Activated CD4-positive, alpha-beta T cell treated with anti-CD3 and anti-CD28 coated beads, Interleukin-2, amount 10 ng/mL, durations not matched to agents 7 days and 5 days (primary cell): ENCODE results near the gene RREB1. TPM values are rescaled to one million over a fixed set of nuclear protein-coding genes. Genes with fewer than 3 reads are reported as not detected.

Source experiments
- CTCF ChIA-PET: fragments of 350-600 bp; sonication (Branson Sonifier 250); formaldehyde crosslinking; loops from one replicate; lab custom pipeline; 2021; ENCODE audit warnings: antibody characterized with exemption; lab: Charles Lee
- POLR2A ChIA-PET: fragments of 350-600 bp; sonication (Branson Sonifier 250); formaldehyde crosslinking; loops from one replicate; lab custom pipeline; 2021; ENCODE audit warnings: antibody characterized with exemption; lab: Charles Lee
- DNase-seq: peaks from one replicate; pipeline ENCODE4 v3.0.0-alpha.2; 2020
- H3K27ac Mint-ChIP-seq: one replicate; pipeline ENCODE4 v1.8.0; 2021; ENCODE audit warnings: mild to moderate bottlenecking, moderate library complexity, mixed read lengths
- H3K27me3 Mint-ChIP-seq: one replicate; pipeline ENCODE4 v1.8.0; 2021; ENCODE audit warnings: mixed read lengths
- H3K36me3 Mint-ChIP-seq: one replicate; pipeline ENCODE4 v1.8.0; 2021; ENCODE audit warnings: low read depth, mixed read lengths
- H3K4me1 Mint-ChIP-seq: one replicate; pipeline ENCODE4 v1.8.0; 2021; ENCODE audit warnings: mixed read lengths
- H3K4me3 Mint-ChIP-seq: one replicate; pipeline ENCODE4 v1.8.0; 2021; ENCODE audit warnings: mild to moderate bottlenecking, moderate library complexity, mixed read lengths
- H3K9me3 Mint-ChIP-seq: one replicate; pipeline ENCODE4 v1.8.0; 2021; ENCODE audit warnings: mixed read lengths
- total RNA-seq, 2 experiments: library from RNA; stranded (reverse); gene quantifications; one replicate each; pipeline ENCODE4 v1.2.3, GENCODE V29; 2021

The RREB1 gene
- total RNA-seq, 2 experiments from 2014 or later, result 27.2 to 30.1 TPM

- ChIA-PET CTCF (interaction anchor here (1.7 kb wide), 1 partner anchor 9 kb away, joined by 6 read pairs; no protein-coding TSS in a partner anchor), POLR2A (no interaction called here)
- DNase-seq, result no peak
- H3K4me3 Mint-ChIP-seq, result no peak overlapping the region
- no peak overlapping the region for H3K27ac Mint-ChIP-seq
- peaks cover 23% of the 10 kb centered on the region for H3K4me1 Mint-ChIP-seq
- H3K27me3 Mint-ChIP-seq, result no peaks in the 10 kb centered on the region
- peaks cover 10% of the 10 kb centered on the region for H3K36me3 Mint-ChIP-seq
- no peaks in the 10 kb centered on the region for H3K9me3 Mint-ChIP-seq
Measured at GRCh38 chr6:7163661-7164071, 55.9 kb downstream of the RREB1 start.

- CTCF ChIA-PET, result interaction anchor here (1.1 to 1.7 kb wide), 2 partner anchors 10 to 11 kb away, joined by 3 to 6 read pairs; no protein-coding TSS in a partner anchor
- H3K27me3 Mint-ChIP-seq, result no peaks in the 10 kb centered on the region
- no peak overlapping the region for H3K27ac Mint-ChIP-seq
- peaks cover 10% of the 10 kb centered on the region for H3K36me3 Mint-ChIP-seq
- no peak overlapping the region for H3K4me3 Mint-ChIP-seq
- peaks cover 20% of the 10 kb centered on the region for H3K4me1 Mint-ChIP-seq
- no peak for DNase-seq
- POLR2A ChIA-PET, result no interaction called here
- H3K9me3 Mint-ChIP-seq, result no peaks in the 10 kb centered on the region
Measured at GRCh38 chr6:7164536-7165001, 56.8 kb downstream of the RREB1 start.

- POLR2A ChIA-PET, result no interaction called here
- DNase-seq, result no peak
- Mint-ChIP-seq H3K9me3 (no peaks in the 10 kb centered on the region), H3K36me3 (peaks cover 10% of the 10 kb centered on the region), H3K4me3 (no peak overlapping the region), H3K27ac (no peak overlapping the region), H3K27me3 (no peaks in the 10 kb centered on the region), H3K4me1 (peaks cover 21% of the 10 kb centered on the region)
- CTCF ChIA-PET, result interaction anchor here (1.1 kb wide), 1 partner anchor 11 kb away, joined by 3 read pairs; no protein-coding TSS in a partner anchor
Measured at GRCh38 chr6:7165002-7165889, 57.5 kb downstream of the RREB1 start.

GRCh38 chr6:7165890-7166267 lies 58.1 kb downstream of the RREB1 start:
- peaks cover 10% of the 10 kb centered on the region for H3K36me3 Mint-ChIP-seq
- no peaks in the 10 kb centered on the region for H3K9me3 Mint-ChIP-seq
- POLR2A ChIA-PET, result no interaction called here
- H3K4me3 Mint-ChIP-seq, result no peak overlapping the region
- peaks cover 21% of the 10 kb centered on the region for H3K4me1 Mint-ChIP-seq
- CTCF ChIA-PET, result interaction anchor here (1.1 kb wide), 1 partner anchor 12 kb away, joined by 3 read pairs; no protein-coding TSS in a partner anchor
- H3K27me3 Mint-ChIP-seq, result no peaks in the 10 kb centered on the region
- DNase-seq, result no peak
- H3K27ac Mint-ChIP-seq, result no peak overlapping the region

GRCh38 chr6:7166410-7167293 lies 58.9 kb downstream of the RREB1 start:
- POLR2A ChIA-PET, result no interaction called here
- CTCF ChIA-PET, result interaction anchor here (1.6 kb wide), 1 partner anchor 13 kb away, joined by 10 read pairs; no protein-coding TSS in a partner anchor
- no peak overlapping the region for H3K27ac Mint-ChIP-seq
- H3K27me3 Mint-ChIP-seq, result no peaks in the 10 kb centered on the region
- peaks cover 10% of the 10 kb centered on the region for H3K36me3 Mint-ChIP-seq
- no peak for DNase-seq
- no peaks in the 10 kb centered on the region for H3K9me3 Mint-ChIP-seq
- H3K4me1 Mint-ChIP-seq, result peaks cover 21% of the 10 kb centered on the region
- H3K4me3 Mint-ChIP-seq, result no peak overlapping the region

- POLR2A ChIA-PET, result no interaction called here
Measured at GRCh38 chr6:7169296-7169721, 61.5 kb downstream of the RREB1 start.

GRCh38 chr6:7170117-7170732 lies 62.5 kb downstream of the RREB1 start:
- ChIA-PET CTCF (no interaction called here), POLR2A (interaction anchor here (0.6 kb wide), 1 partner anchor 92 kb away, joined by 4 read pairs; no protein-coding TSS in a partner anchor)
- H3K9me3 Mint-ChIP-seq, result no peaks in the 10 kb centered on the region
- H3K4me1 Mint-ChIP-seq, result peaks cover 10% of the 10 kb centered on the region
- H3K27me3 Mint-ChIP-seq, result no peaks in the 10 kb centered on the region
- H3K27ac Mint-ChIP-seq, result no peak overlapping the region
- H3K36me3 Mint-ChIP-seq, result no peaks in the 10 kb centered on the region
- DNase-seq, result no peak
- no peak overlapping the region for H3K4me3 Mint-ChIP-seq

More at GRCh38 chr6:7169296-7169721, 61.5 kb downstream of the RREB1 start:
- Mint-ChIP-seq H3K36me3 (peaks cover 6% of the 10 kb centered on the region), H3K4me3 (no peak overlapping the region), H3K27me3 (no peaks in the 10 kb centered on the region), H3K27ac (no peak overlapping the region), H3K4me1 (peaks cover 17% of the 10 kb centered on the region), H3K9me3 (no peaks in the 10 kb centered on the region)
- CTCF ChIA-PET, result interaction anchor here (1.2 kb wide), 1 partner anchor 17 kb away, joined by 5 read pairs; no protein-coding TSS in a partner anchor
- no peak for DNase-seq

GRCh38 chr6:7171119-7171518 lies 63.4 kb downstream of the RREB1 start:
- no peaks in the 10 kb centered on the region for H3K36me3 Mint-ChIP-seq
- H3K9me3 Mint-ChIP-seq, result no peaks in the 10 kb centered on the region
- H3K27me3 Mint-ChIP-seq, result no peaks in the 10 kb centered on the region
- peaks cover 6% of the 10 kb centered on the region for H3K4me1 Mint-ChIP-seq
- no peak overlapping the region for H3K27ac Mint-ChIP-seq
- no peak overlapping the region for H3K4me3 Mint-ChIP-seq
- DNase-seq, result no peak
- POLR2A ChIA-PET, result no interaction called here
- CTCF ChIA-PET, result no interaction called here

- Mint-ChIP-seq H3K27me3 (no peaks in the 10 kb centered on the region), H3K4me3 (no peak overlapping the region), H3K36me3 (peaks cover 3% of the 10 kb centered on the region), H3K9me3 (no peaks in the 10 kb centered on the region), H3K4me1 (peaks cover 5% of the 10 kb centered on the region), H3K27ac (no peak overlapping the region)
- no peak for DNase-seq
- CTCF ChIA-PET, result interaction anchor here (0.7 to 1.4 kb wide), 2 partner anchors 11 to 87 kb away, joined by 3 read pairs; no protein-coding TSS in a partner anchor
- POLR2A ChIA-PET, result no interaction called here
Measured at GRCh38 chr6:7171733-7172132, 64.0 kb downstream of the RREB1 start.

- no peak for DNase-seq
- H3K27ac Mint-ChIP-seq, result no peak overlapping the region
- peaks cover 5% of the 10 kb centered on the region for H3K4me1 Mint-ChIP-seq
- no peaks in the 10 kb centered on the region for H3K27me3 Mint-ChIP-seq
- H3K4me3 Mint-ChIP-seq, result no peak overlapping the region
- H3K9me3 Mint-ChIP-seq, result no peaks in the 10 kb centered on the region
- CTCF ChIA-PET, result interaction anchor here (0.7 to 1.4 kb wide), 2 partner anchors 11 to 87 kb away, joined by 3 read pairs; no protein-coding TSS in a partner anchor
- peaks cover 8% of the 10 kb centered on the region for H3K36me3 Mint-ChIP-seq
- POLR2A ChIA-PET, result no interaction called here
Measured at GRCh38 chr6:7172649-7173048, 64.9 kb downstream of the RREB1 start.

GRCh38 chr6:7173843-7174503 lies 66.2 kb downstream of the RREB1 start:
- no peak for DNase-seq
- CTCF ChIA-PET, result interaction anchor here (0.6 kb wide), 1 partner anchor 48 kb away, joined by 3 read pairs; no protein-coding TSS in a partner anchor
- Mint-ChIP-seq H3K27ac (no peak overlapping the region), H3K4me3 (no peak overlapping the region), H3K4me1 (peaks cover 5% of the 10 kb centered on the region), H3K27me3 (no peaks in the 10 kb centered on the region), H3K36me3 (peaks cover 15% of the 10 kb centered on the region), H3K9me3 (no peaks in the 10 kb centered on the region)
- POLR2A ChIA-PET, result no interaction called here
